DOHH2 (cell line): Measurements from ENCODE around the gene GPR107.

Experiments
- H3F3A ChIP-seq: fragments of 200-600 bp; sonication (generic), shearing (Covaris generic); 2 replicates; pipeline ENCODE4 v1.6.0; 2016; ENCODE audit warnings: antibody characterized with exemption, mild to moderate bottlenecking; ENCODE audit not compliant: control insufficient read depth, insufficient read depth
- H3K27ac ChIP-seq: fragments of 200-600 bp; sonication (generic); 2 replicates; pipeline ENCODE4 v1.5.1; 2014; ENCODE audit warnings: low read depth, mild to moderate bottlenecking, low read length, moderate library complexity
- H3K27me3 ChIP-seq: fragments of 200-600 bp; sonication (generic); 2 replicates; pipeline ENCODE4 v1.6.1; 2014; ENCODE audit warnings: mild to moderate bottlenecking, low read length, mixed read lengths; ENCODE audit not compliant: control insufficient read depth
- H3K36me3 ChIP-seq: fragments of 200-600 bp; sonication (generic); 2 replicates; pipeline ENCODE4 v1.6.1; 2014; ENCODE audit warnings: mild to moderate bottlenecking, low read length, moderate library complexity, mixed read lengths; ENCODE audit not compliant: control insufficient read depth
- H3K4me1 ChIP-seq: fragments of 200-600 bp; sonication (generic); 2 replicates; pipeline ENCODE4 v1.6.1; 2014; ENCODE audit warnings: mild to moderate bottlenecking, low read length, mixed read lengths; ENCODE audit not compliant: control insufficient read depth
- H3K4me2 ChIP-seq: fragments of 200-600 bp; sonication (generic); 2 replicates; pipeline ENCODE4 v1.6.0; 2014; ENCODE audit warnings: mild to moderate bottlenecking, low read length, moderate library complexity
- H3K4me3 ChIP-seq: fragments of 200-600 bp; sonication (generic); 2 replicates; pipeline ENCODE4 v1.5.1; 2014; ENCODE audit warnings: mild to moderate bottlenecking, low read length, mixed read lengths
- H3K79me2 ChIP-seq: fragments of 200-600 bp; sonication (generic); 2 replicates; pipeline ENCODE4 v1.6.1; 2014; ENCODE audit warnings: mild to moderate bottlenecking, low read length, mixed read lengths; ENCODE audit not compliant: control insufficient read depth
- H3K9me2 ChIP-seq: fragments of 200-600 bp; sonication (generic); replicated peaks from 2 replicates; pipeline ENCODE4 v1.6.1; 2014; ENCODE audit warnings: mild to moderate bottlenecking, low read length, mixed read lengths; ENCODE audit not compliant: control insufficient read depth
- H3K9me3 ChIP-seq: fragments of 200-600 bp; sonication (generic); 2 replicates; pipeline ENCODE4 v1.6.1; 2014; ENCODE audit warnings: antibody characterized with exemption, low read length, mixed read lengths; ENCODE audit not compliant: control insufficient read depth, insufficient read depth
- H4K20me1 ChIP-seq: fragments of 200-600 bp; sonication (generic); 2 replicates; pipeline ENCODE4 v1.6.0; 2014; ENCODE audit warnings: low read depth, mild to moderate bottlenecking, antibody characterized with exemption, low read length, moderate library complexity; ENCODE audit not compliant: control insufficient read depth, insufficient read depth
- CTCF ChIP-seq: fragments of 200-600 bp; sonication (generic); IDR thresholded peaks from one replicate; pipeline ENCODE4 v1.5.1; 2014; ENCODE audit warnings: antibody characterized with exemption, mild to moderate bottlenecking, low read depth, low read length; ENCODE audit not compliant: poor library complexity, severe bottlenecking
- EZH2phosphoT487 ChIP-seq: fragments of 200-600 bp; sonication (generic); IDR thresholded peaks from 2 replicates; pipeline ENCODE4 v1.6.1; 2017; ENCODE audit warnings: borderline replicate concordance, mild to moderate bottlenecking, antibody characterized with exemption, low read length, moderate library complexity, mixed read lengths

GPR107 gene

GRCh38 chr9:130126721-130127433 lies 73.2 kb downstream of the GPR107 start:
- H3K79me2 ChIP-seq: no peaks in the 10 kb centered on the region
- H3K4me2 ChIP-seq: peak overlapping the region; percentile 72
- H3K4me1 ChIP-seq: peaks cover 82% of the 10 kb centered on the region
- H3K27ac ChIP-seq: peak overlapping the region; percentile 91
- no peaks in the 10 kb centered on the region for H3K9me3 ChIP-seq
- H3K4me3 ChIP-seq: peak overlapping the region; percentile 39
- no peaks in the 10 kb centered on the region for H3K9me2 ChIP-seq
- H4K20me1 ChIP-seq: no peaks in the 10 kb centered on the region
- peaks cover 22% of the 10 kb centered on the region for H3K36me3 ChIP-seq
- H3K27me3 ChIP-seq: no peaks in the 10 kb centered on the region
- peaks cover 44% of the 10 kb centered on the region for H3F3A ChIP-seq
- no peak for TF ChIP-seq CTCF
- TF ChIP-seq EZH2phosphoT487: no peak

GRCh38 chr9:130128251-130128650 lies 74.5 kb downstream of the GPR107 start:
- Histone ChIP-seq H3K4me3 (peak overlapping the region; percentile 57), H3K36me3 (peaks cover 22% of the 10 kb centered on the region), H3K9me3 (no peaks in the 10 kb centered on the region), H3F3A (peaks cover 33% of the 10 kb centered on the region), H3K9me2 (no peaks in the 10 kb centered on the region), H3K27me3 (no peaks in the 10 kb centered on the region), H3K4me1 (peaks cover 69% of the 10 kb centered on the region), H3K79me2 (no peaks in the 10 kb centered on the region), H4K20me1 (no peaks in the 10 kb centered on the region), H3K4me2 (peak overlapping the region; percentile 72), H3K27ac (peak overlapping the region; percentile 91)
- TF ChIP-seq CTCF (no peak), EZH2phosphoT487 (no peak)

GRCh38 chr9:130128733-130129431 lies 75.2 kb downstream of the GPR107 start:
- Histone ChIP-seq H3K4me1 (peaks cover 62% of the 10 kb centered on the region), H3K79me2 (no peaks in the 10 kb centered on the region), H3K9me3 (no peaks in the 10 kb centered on the region), H3K36me3 (peaks cover 22% of the 10 kb centered on the region), H4K20me1 (no peaks in the 10 kb centered on the region), H3K4me3 (peak overlapping the region; percentile 57), H3K27ac (peak overlapping the region; percentile 91), H3K4me2 (peak overlapping the region; percentile 72), H3F3A (peaks cover 29% of the 10 kb centered on the region), H3K9me2 (no peaks in the 10 kb centered on the region), H3K27me3 (no peaks in the 10 kb centered on the region)
- TF ChIP-seq CTCF: no peak
- no peak for TF ChIP-seq EZH2phosphoT487
